HepG2 (cell line): Measurements from ENCODE around the gene PIK3IP1. TPM values are rescaled to one million over a fixed set of nuclear protein-coding genes. Genes with fewer than 3 reads are reported as not detected.

Experiments used
- EP300 ChIP-seq, 3 experiments: sonication (generic) in 1 of 3; formaldehyde crosslinking in 1 of 3; IDR thresholded peaks; 2 replicates each; pipeline versions ENCODE4 v1.5.1 to v1.6.1; 2011 to 2020; ENCODE audit warnings: low read depth in 2 of 3, low read length in 2 of 3, borderline replicate concordance in 1 of 3, improper control_type of control experiment in 1 of 3, mild to moderate bottlenecking in 1 of 3, missing genetic modification reagents in 1 of 3, moderate library complexity in 1 of 3
- HOXA5 ChIP-seq: sonication (generic); formaldehyde crosslinking; IDR thresholded peaks from 2 replicates; pipeline ENCODE4 v1.4.0; 2020; ENCODE audit warnings: missing genetic modification reagents
- MEIS2 ChIP-seq: sonication (generic); formaldehyde crosslinking; IDR thresholded peaks from 2 replicates; pipeline ENCODE4 v1.9.0; 2021; ENCODE audit warnings: mild to moderate bottlenecking, missing genetic modification reagents
- NFE2L1 ChIP-seq: sonication (generic); formaldehyde crosslinking; IDR thresholded peaks from 2 replicates; pipeline ENCODE4 v1.4.0; 2020; ENCODE audit warnings: missing genetic modification reagents, mild to moderate bottlenecking, borderline replicate concordance
- POLR2AphosphoS5 ChIP-seq: IDR thresholded peaks from 2 replicates; pipeline ENCODE4 v1.6.1; 2012; ENCODE audit warnings: low read depth, low read length
- RXRA ChIP-seq: sonication (generic); formaldehyde crosslinking; IDR thresholded peaks from 2 replicates; pipeline ENCODE4 v1.5.1; 2020; ENCODE audit warnings: missing genetic modification reagents
- SRSF9 ChIP-seq: fragments of 200-400 bp; formaldehyde crosslinking; IDR thresholded peaks from 2 replicates; pipeline ENCODE4 v1.6.1; 2018; ENCODE audit warnings: borderline replicate concordance, mild to moderate bottlenecking, low read depth, low read length; ENCODE audit not compliant: insufficient read depth, poor library complexity, severe bottlenecking
- ZBTB20 ChIP-seq: sonication (generic); formaldehyde crosslinking; IDR thresholded peaks from 2 replicates; pipeline ENCODE4 v1.8.1; 2023; ENCODE audit warnings: missing genetic modification reagents, low read depth, mild to moderate bottlenecking, borderline replicate concordance
- ZFP37 ChIP-seq: sonication (generic); formaldehyde crosslinking; IDR thresholded peaks from 2 replicates; pipeline ENCODE4 v1.4.0; 2020; ENCODE audit warnings: missing genetic modification reagents, borderline replicate concordance
- ZNF160 ChIP-seq: sonication (generic); formaldehyde crosslinking; IDR thresholded peaks from 2 replicates; pipeline ENCODE4 v1.8.0; 2022; ENCODE audit warnings: mild to moderate bottlenecking, inconsistent platforms, missing genetic modification reagents
- ZNF180 ChIP-seq: sonication (generic); formaldehyde crosslinking; IDR thresholded peaks from 2 replicates; pipeline ENCODE4 v1.4.0; 2020; ENCODE audit warnings: low read depth, missing genetic modification reagents, borderline replicate concordance
- ZNF224 ChIP-seq: sonication (generic); formaldehyde crosslinking; IDR thresholded peaks from 2 replicates; pipeline ENCODE4 v1.5.0; 2020; ENCODE audit warnings: mild to moderate bottlenecking, missing genetic modification reagents
- ZNF260 ChIP-seq: sonication (generic); formaldehyde crosslinking; IDR thresholded peaks from 2 replicates; pipeline ENCODE4 v1.4.0; 2020; ENCODE audit warnings: missing genetic modification reagents, low read depth, mild to moderate bottlenecking, borderline replicate concordance
- ZNF333 ChIP-seq: sonication (generic); formaldehyde crosslinking; IDR thresholded peaks from 2 replicates; pipeline ENCODE4 v1.4.0; 2020; ENCODE audit warnings: mild to moderate bottlenecking, missing genetic modification reagents, borderline replicate concordance
- ZNF484 ChIP-seq: sonication (generic); formaldehyde crosslinking; IDR thresholded peaks from 2 replicates; pipeline ENCODE4 v1.5.1; 2020; ENCODE audit warnings: mild to moderate bottlenecking, low read depth, missing genetic modification reagents, borderline replicate concordance
- ZNF562 ChIP-seq: sonication (generic); formaldehyde crosslinking; IDR thresholded peaks from 2 replicates; pipeline ENCODE4 v1.8.0; 2022; ENCODE audit warnings: missing genetic modification reagents, borderline replicate concordance
- ZNF629 ChIP-seq: sonication (generic); formaldehyde crosslinking; conservative IDR thresholded peaks from 2 replicates; pipeline ENCODE4 v1.5.0; 2020; ENCODE audit warnings: missing genetic modification reagents
- polyA plus RNA-seq, 8 experiments: library from polyadenylated mRNA; depleted of rRNA in 3 of 8; stranded (reverse) in 7 of 8; unstranded in 1 of 8; fragments of >200 nt; fragmentation: Illumina TruSeq in 4 of 8; extraction: Trizol in 4 of 8; gene quantifications; 2 replicates each; pipeline versions ENCODE4 v1.2.1 to v1.2.3, GENCODE V29; 2011 to 2016; ENCODE audit warnings: low read depth in 4 of 8, missing spikeins in 1 of 8, mixed read lengths in 1 of 8; ENCODE audit not compliant: insufficient read depth in 1 of 8
- total RNA-seq, 5 experiments: library from RNA; depleted of rRNA; stranded (reverse); fragments of >200 nt; fragmentation: Illumina TruSeq; extraction: Trizol; gene quantifications; 2 replicates each; pipeline ENCODE4 v1.2.3, GENCODE V29; 2016; ENCODE audit warnings: low read depth in 1 of 5
- TF ChIP-seq, protein P1 (sequence below): IDR thresholded peaks from 2 replicates; pipeline ENCODE4 v1.6.1; 2016; ENCODE audit warnings: missing biosample characterization, missing genetic modification reagents, low read depth
- TF ChIP-seq, protein P2 (sequence below): sonication (generic); formaldehyde crosslinking; IDR thresholded peaks from 2 replicates; pipeline ENCODE4 v1.4.0; 2020; ENCODE audit warnings: missing genetic modification reagents, low read depth, mild to moderate bottlenecking, borderline replicate concordance
- TF ChIP-seq, protein P3 (sequence below), 2 experiments: IDR thresholded peaks; 2 replicates each; pipeline ENCODE4 v1.6.1; 2011 to 2012; ENCODE audit warnings: low read length in 2 of 2, borderline replicate concordance in 1 of 2, low read depth in 1 of 2, mild to moderate bottlenecking in 1 of 2, moderate library complexity in 1 of 2

Gene PIK3IP1
- total and polyA plus RNA-seq, 2 of the 13 experiments (the other 11 are each of a cell fraction or from before 2014, with no cell fraction given): 1.3 to 2.5 TPM

DNA sequence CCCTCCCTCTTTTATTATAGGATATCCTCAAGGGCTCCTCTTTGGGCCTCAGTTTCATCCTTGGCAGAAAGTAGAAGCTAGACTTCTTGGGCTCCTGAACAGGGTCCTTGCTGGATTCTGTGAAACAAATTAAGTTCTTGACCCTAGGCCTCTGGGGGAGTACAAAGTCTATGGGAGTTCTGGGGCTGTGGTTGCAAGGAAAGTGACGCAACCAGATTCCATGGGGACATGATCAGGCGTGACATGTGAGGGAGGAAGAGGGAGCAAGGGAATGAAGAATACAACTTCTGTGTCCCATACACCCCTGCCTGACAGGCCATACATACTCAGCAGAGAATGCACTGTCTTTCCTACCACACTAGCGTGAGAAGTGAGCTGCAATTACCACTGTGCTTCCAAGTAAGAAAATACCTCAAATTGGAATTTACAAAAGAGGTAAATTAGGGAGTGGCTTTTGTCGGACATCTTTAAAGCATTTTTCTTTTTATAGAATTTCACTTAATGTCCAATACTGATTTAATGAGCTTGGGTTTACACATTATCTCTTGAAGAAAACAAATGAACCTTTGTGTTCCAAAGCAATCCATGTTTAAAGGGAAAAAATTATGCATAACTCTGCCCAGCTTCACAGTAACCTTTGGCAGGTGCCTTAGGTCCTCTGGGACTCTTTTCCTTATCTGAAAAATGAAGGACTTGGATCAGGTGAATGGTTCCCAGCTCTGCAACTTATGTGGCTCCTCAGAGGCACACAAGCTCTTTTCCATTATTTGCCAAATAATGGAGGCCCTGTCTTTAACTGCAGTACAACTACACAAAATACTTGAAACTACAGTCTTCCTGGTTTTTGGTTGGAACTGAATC is 41.3 kb downstream of the PIK3IP1 start (continued):
- TF ChIP-seq EP300 (IDR thresholded peaks at IDR 0.05; ENCODE audit: low read depth in 2 of 2, low read length in 2 of 2) (peak in 1 of 2 experiments; percentile 50; a peak in 1 of 4 replicates), EP300 (CRISPR knock-in tag; IDR thresholded peaks at IDR 0.05; ENCODE audit: borderline replicate concordance) (0 out of 2 replicates have a peak, but pooled peaks have one; percentile 48), ZNF180 (no peak), ZNF333 (CRISPR knock-in tag) (no peak), ZNF260 (no peak), NFE2L1 (CRISPR knock-in tag) (no peak), ZNF224 (no peak), RXRA (CRISPR knock-in tag) (peak; percentile 40; the same call in 1 of the 2 replicates), ZNF160 (CRISPR knock-in tag) (no peak), MEIS2 (0 out of 2 replicates have a peak, but pooled peaks have one; percentile 34), HOXA5 (CRISPR knock-in tag) (no peak), ZNF629 (CRISPR knock-in tag) (no peak), ZNF484 (CRISPR knock-in tag) (no peak), ZBTB20 (no peak), ZFP37 (CRISPR knock-in tag) (no peak), ZNF562 (no peak), SRSF9 (no peak), POLR2AphosphoS5 (no peak)
- TF ChIP-seq, protein P1, sequence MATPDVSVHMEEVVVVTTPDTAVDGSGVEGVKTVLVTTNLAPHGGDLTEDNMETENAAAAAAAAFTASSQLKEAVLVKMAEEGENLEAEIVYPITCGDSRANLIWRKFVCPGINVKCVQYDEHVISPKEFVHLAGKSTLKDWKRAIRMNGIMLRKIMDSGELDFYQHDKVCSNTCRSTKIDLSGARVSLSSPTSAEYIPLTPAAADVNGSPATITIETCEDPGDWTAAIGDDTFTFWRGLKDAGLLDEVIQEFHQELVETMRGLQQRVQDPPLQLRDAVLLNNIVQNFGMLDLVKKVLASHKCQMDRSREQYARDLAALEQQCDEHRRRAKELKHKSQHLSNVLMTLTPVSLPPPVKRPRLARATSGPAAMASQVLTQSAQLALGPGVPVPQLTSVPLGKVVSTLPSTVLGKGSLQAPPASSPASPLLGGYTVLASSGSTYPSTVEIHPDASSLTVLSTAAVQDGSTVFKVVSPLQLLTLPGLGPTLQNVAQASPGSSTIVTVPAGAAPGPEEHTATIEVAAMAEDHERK (CRISPR knock-in tag): no peak
- TF ChIP-seq, protein P2, sequence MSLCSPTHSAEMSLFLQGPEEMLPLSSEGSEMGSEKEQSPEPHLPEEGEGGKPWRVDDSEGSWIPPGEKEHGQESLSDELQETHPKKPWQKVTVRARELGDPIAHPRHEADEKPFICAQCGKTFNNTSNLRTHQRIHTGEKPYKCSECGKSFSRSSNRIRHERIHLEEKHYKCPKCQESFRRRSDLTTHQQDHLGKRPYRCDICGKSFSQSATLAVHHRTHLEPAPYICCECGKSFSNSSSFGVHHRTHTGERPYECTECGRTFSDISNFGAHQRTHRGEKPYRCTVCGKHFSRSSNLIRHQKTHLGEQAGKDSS (CRISPR knock-in tag): no peak
- TF ChIP-seq, protein P3, sequence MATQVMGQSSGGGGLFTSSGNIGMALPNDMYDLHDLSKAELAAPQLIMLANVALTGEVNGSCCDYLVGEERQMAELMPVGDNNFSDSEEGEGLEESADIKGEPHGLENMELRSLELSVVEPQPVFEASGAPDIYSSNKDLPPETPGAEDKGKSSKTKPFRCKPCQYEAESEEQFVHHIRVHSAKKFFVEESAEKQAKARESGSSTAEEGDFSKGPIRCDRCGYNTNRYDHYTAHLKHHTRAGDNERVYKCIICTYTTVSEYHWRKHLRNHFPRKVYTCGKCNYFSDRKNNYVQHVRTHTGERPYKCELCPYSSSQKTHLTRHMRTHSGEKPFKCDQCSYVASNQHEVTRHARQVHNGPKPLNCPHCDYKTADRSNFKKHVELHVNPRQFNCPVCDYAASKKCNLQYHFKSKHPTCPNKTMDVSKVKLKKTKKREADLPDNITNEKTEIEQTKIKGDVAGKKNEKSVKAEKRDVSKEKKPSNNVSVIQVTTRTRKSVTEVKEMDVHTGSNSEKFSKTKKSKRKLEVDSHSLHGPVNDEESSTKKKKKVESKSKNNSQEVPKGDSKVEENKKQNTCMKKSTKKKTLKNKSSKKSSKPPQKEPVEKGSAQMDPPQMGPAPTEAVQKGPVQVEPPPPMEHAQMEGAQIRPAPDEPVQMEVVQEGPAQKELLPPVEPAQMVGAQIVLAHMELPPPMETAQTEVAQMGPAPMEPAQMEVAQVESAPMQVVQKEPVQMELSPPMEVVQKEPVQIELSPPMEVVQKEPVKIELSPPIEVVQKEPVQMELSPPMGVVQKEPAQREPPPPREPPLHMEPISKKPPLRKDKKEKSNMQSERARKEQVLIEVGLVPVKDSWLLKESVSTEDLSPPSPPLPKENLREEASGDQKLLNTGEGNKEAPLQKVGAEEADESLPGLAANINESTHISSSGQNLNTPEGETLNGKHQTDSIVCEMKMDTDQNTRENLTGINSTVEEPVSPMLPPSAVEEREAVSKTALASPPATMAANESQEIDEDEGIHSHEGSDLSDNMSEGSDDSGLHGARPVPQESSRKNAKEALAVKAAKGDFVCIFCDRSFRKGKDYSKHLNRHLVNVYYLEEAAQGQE (IDR thresholded peaks at IDR 0.05; ENCODE audit: borderline replicate concordance in 1 of 2, low read depth in 1 of 2, low read length in 2 of 2): no peak
